Measurements from ENCODE around the gene MAP3K1. TPM values are rescaled to one million over a fixed set of nuclear protein-coding genes. Genes with fewer than 3 reads are reported as not detected.

Gene MAP3K1
- total and polyA plus RNA-seq, 9 of the 15 experiments (the other 6 are each of a cell fraction or from before 2014, with no cell fraction given) = 3.9 to 13.9 (median 7.5) TPM

DNA sequence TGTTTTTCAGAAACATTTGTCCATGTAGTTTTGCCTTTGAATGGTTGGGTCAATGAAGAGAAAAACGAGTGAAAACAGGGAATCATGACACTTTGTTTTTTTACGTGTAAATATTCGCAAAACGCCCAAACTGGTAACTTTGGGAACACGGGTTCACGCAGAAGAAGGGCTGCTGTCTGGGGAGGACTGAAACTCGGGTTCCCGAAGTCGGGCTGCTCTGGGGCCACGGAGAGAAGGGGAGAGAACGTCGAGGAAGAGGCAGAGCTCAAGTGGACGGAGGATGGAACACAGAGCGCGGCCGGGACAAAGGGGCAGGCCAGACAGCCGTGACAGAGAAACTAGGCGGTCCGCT lies 93.6 kb downstream of the MAP3K1 start (continued):
- no peak for TF ChIP-seq ILK (tag; IDR thresholded peaks at IDR 0.05; ENCODE audit: borderline replicate concordance, low read depth)
- TF ChIP-seq ZNF76 (CRISPR knock-in tag; IDR thresholded peaks at IDR 0.05; ENCODE audit: borderline replicate concordance) = no peak
- TF ChIP-seq MCM5 (IDR thresholded peaks at IDR 0.05; ENCODE audit: low read depth) = no peak
- no peak for TF ChIP-seq SAFB2 (IDR thresholded peaks at IDR 0.05; ENCODE audit: borderline replicate concordance, low read depth, low read length, severe bottlenecking)
- 0 out of 2 replicates have a peak, but pooled peaks have one; percentile 66 for TF ChIP-seq POLR2A (conservative IDR thresholded peaks at IDR 0.05)
- no peak for TF ChIP-seq RBM14 (IDR thresholded peaks at IDR 0.05; ENCODE audit: borderline replicate concordance, insufficient read depth, low read depth, low read length)
- TF ChIP-seq SP1 (CRISPR knock-in tag; IDR thresholded peaks at IDR 0.05) = peak; percentile 41; the same call in 1 of the 2 replicates
- no peak for TF ChIP-seq HSF4 (CRISPR knock-in tag; IDR thresholded peaks at IDR 0.05; ENCODE audit: borderline replicate concordance)
- no peak for TF ChIP-seq KDM2B (CRISPR knock-in tag; IDR thresholded peaks at IDR 0.05)
- no peak for TF ChIP-seq CREB5 (CRISPR knock-in tag; IDR thresholded peaks at IDR 0.05)
